HepG2 (cell line): ENCODE results near the gene EEF1AKMT4. TPM values are rescaled to one million over a fixed set of nuclear protein-coding genes. Genes with fewer than 3 reads are reported as not detected.

Experiments used
- ATAC-seq: fragments of 200-7000 bp; cut with Tn5 transposase; 3 replicates; pipeline ENCODE4 v1.9.1; 2020; ENCODE audit warnings: mild to moderate bottlenecking, moderate library complexity
- BruUV-seq: library from RNA; stranded (reverse); fragments of 400-500 nt; replicated peaks from 2 replicates; lab custom pipeline; 2021; lab: Mats Ljungman, UMichigan
- CTCF ChIA-PET: fragments of 300-600 bp; formaldehyde crosslinking; extraction: SDS; loops from one replicate; lab custom pipeline; 2021; ENCODE audit warnings: low total read pairs, inconsistent platforms, low intra/inter-chr PET ratio; lab: Yijun Ruan, JAX
- POLR2A ChIA-PET: fragments of 350-600 bp; sonication (Branson Sonifier 250); formaldehyde crosslinking; loops from one replicate; lab custom pipeline; 2020; ENCODE audit warnings: antibody characterized with exemption, inconsistent platforms; lab: Yijun Ruan, JAX
- DNase-seq: peaks from one replicate; pipeline ENCODE4 v3.0.0-alpha.2; 2015; ENCODE audit warnings: low spot score
- FAIRE-seq: peaks from 3 replicates; lab custom pipeline; 2011; peaks lifted over from hg19 to GRCh38; lab: Jason Lieb, UNC
- H2AFZ ChIP-seq: one replicate; pipeline ENCODE4 v1.6.1; 2011; ENCODE audit warnings: low read length, inconsistent platforms
- H3K27ac ChIP-seq: fragments of 300-600 bp; 3 replicates; pipeline ENCODE4 v1.8.0; 2011; ENCODE audit warnings: mixed run types, mild to moderate bottlenecking, mixed read lengths, low read length, inconsistent platforms; ENCODE audit not compliant: insufficient read depth; ENCODE audit errors: extremely low read length
- H3K27me3 ChIP-seq, 2 experiments: fragments of 200-600 bp in 1 of 2; 2 replicates in 1 of 2; 3 replicates in 1 of 2; pipeline versions ENCODE4 v1.6.0 to v1.8.0; 2011; ENCODE audit warnings: low read length in 2 of 2, mild to moderate bottlenecking in 2 of 2, moderate library complexity in 2 of 2, inconsistent platforms in 1 of 2; ENCODE audit not compliant: insufficient read depth in 2 of 2, control insufficient read depth in 1 of 2
- H3K36me3 ChIP-seq, 2 experiments: fragments of 200-600 bp in 1 of 2; replicated peaks in 1 of 2; 2 replicates in 1 of 2; 3 replicates in 1 of 2; pipeline versions ENCODE4 v1.5.1 to v1.8.0; 2011; ENCODE audit warnings: low read length in 2 of 2, inconsistent platforms in 1 of 2; ENCODE audit not compliant: insufficient read depth in 2 of 2, control insufficient read depth in 1 of 2
- H3K4me1 ChIP-seq: 2 replicates; pipeline ENCODE4 v1.5.1; 2012; ENCODE audit warnings: low read length, inconsistent platforms; ENCODE audit not compliant: insufficient read depth
- H3K4me2 ChIP-seq: 2 replicates; pipeline ENCODE4 v1.6.0; 2011; ENCODE audit warnings: low read depth, low read length, inconsistent platforms
- H3K4me3 ChIP-seq, 3 experiments: fragments of 200-600 bp in 1 of 3; sonication (generic), shearing (Covaris generic) in 1 of 3; replicated peaks in 1 of 3; 2 replicates each; pipeline ENCODE4 v1.5.1; 2011 to 2016; ENCODE audit warnings: low read length in 3 of 3, inconsistent platforms in 2 of 3, low read depth in 2 of 3, mild to moderate bottlenecking in 2 of 3, control low read depth in 1 of 3, mixed read lengths in 1 of 3; ENCODE audit not compliant: insufficient read depth in 1 of 3
- H3K79me2 ChIP-seq: one replicate; pipeline ENCODE4 v1.6.1; 2011; ENCODE audit warnings: low read length, inconsistent platforms; ENCODE audit not compliant: insufficient read depth
- H3K9ac ChIP-seq: 2 replicates; pipeline ENCODE4 v1.6.0; 2011; ENCODE audit warnings: mild to moderate bottlenecking, low read depth, low read length, inconsistent platforms; ENCODE audit not compliant: insufficient read depth
- H3K9me3 ChIP-seq: 2 replicates; pipeline ENCODE4 v1.5.1; 2012; ENCODE audit warnings: mild to moderate bottlenecking, low read length
- H4K20me1 ChIP-seq: 2 replicates; pipeline ENCODE4 v1.6.0; 2011; ENCODE audit warnings: inconsistent platforms, mild to moderate bottlenecking, low read length, moderate library complexity; ENCODE audit not compliant: insufficient read depth
- GMEB1 ChIP-seq: sonication (generic); formaldehyde crosslinking; IDR thresholded peaks from 2 replicates; pipeline ENCODE4 v1.5.1; 2020; ENCODE audit warnings: missing genetic modification reagents, mild to moderate bottlenecking, borderline replicate concordance
- TEAD3 ChIP-seq: optimal IDR thresholded peaks from 2 replicates; pipeline ENCODE3; 2016; ENCODE audit warnings: borderline replicate concordance
- TRIM22 ChIP-seq: fragments of 450-650 bp; IDR thresholded peaks from 2 replicates; pipeline ENCODE4 v1.6.1; 2017
- ZFP1 ChIP-seq: IDR thresholded peaks from 2 replicates; pipeline ENCODE4 v1.6.1; 2016
- ZNF12 ChIP-seq: sonication (generic); formaldehyde crosslinking; IDR thresholded peaks from 2 replicates; pipeline ENCODE4 v1.5.0; 2020; ENCODE audit warnings: missing genetic modification reagents
- ZNF331 ChIP-seq: sonication (generic); formaldehyde crosslinking; IDR thresholded peaks from 2 replicates; pipeline ENCODE4 v1.4.0; 2020; ENCODE audit warnings: missing genetic modification reagents
- ZNF501 ChIP-seq: sonication (generic); formaldehyde crosslinking; IDR thresholded peaks from 2 replicates; pipeline ENCODE4 v1.5.1; 2020; ENCODE audit warnings: mild to moderate bottlenecking, moderate library complexity, missing genetic modification reagents
- ZNF605 ChIP-seq: sonication (generic); formaldehyde crosslinking; IDR thresholded peaks from 2 replicates; pipeline ENCODE4 v1.8.0; 2022; ENCODE audit warnings: mild to moderate bottlenecking, missing genetic modification reagents
- WGBS: methylation state at CpG from one replicate; pipeline ENCODE4 v1.1.6; 2017; ENCODE audit warnings: low lambda C conversion rate; 5-methylcytosine and 5-hydroxymethylcytosine counted together
- in situ Hi-C: cut with HindIII; loops from 2 replicates; pipeline ENCODE4 v1.10.0; 2017; ENCODE audit warnings: low pct_unique_long_range_greater_than_20kb; ENCODE audit not compliant: extremely low pct_ligation_motif_present
- intact Hi-C: fragments of 100-400 bp; cut with micrococcal nuclease; formaldehyde crosslinking; loops from one replicate; pipeline ENCODE4 v1.10.0; 2022; ENCODE audit not compliant: unreplicated experiment
- polyA plus RNA-seq, 8 experiments: library from polyadenylated mRNA; depleted of rRNA in 3 of 8; stranded (reverse) in 7 of 8; unstranded in 1 of 8; fragments of >200 nt; fragmentation: Illumina TruSeq in 4 of 8; extraction: Trizol in 4 of 8; gene quantifications; 2 replicates each; pipeline versions ENCODE4 v1.2.1 to v1.2.3, GENCODE V29; 2011 to 2016; ENCODE audit warnings: low read depth in 4 of 8, missing spikeins in 1 of 8, mixed read lengths in 1 of 8; ENCODE audit not compliant: insufficient read depth in 1 of 8
- total RNA-seq, 5 experiments: library from RNA; depleted of rRNA; stranded (reverse); fragments of >200 nt; fragmentation: Illumina TruSeq; extraction: Trizol; gene quantifications; 2 replicates each; pipeline ENCODE4 v1.2.3, GENCODE V29; 2016; ENCODE audit warnings: low read depth in 1 of 5
- TF ChIP-seq, protein P1 (sequence below): sonication (generic); formaldehyde crosslinking; IDR thresholded peaks from 2 replicates; pipeline ENCODE4 v1.9.0; 2021; ENCODE audit warnings: missing genetic modification reagents, mild to moderate bottlenecking, borderline replicate concordance
- TF ChIP-seq, protein P2 (sequence below): sonication (generic); formaldehyde crosslinking; IDR thresholded peaks from 2 replicates; pipeline ENCODE4 v1.4.0; 2020; ENCODE audit warnings: mild to moderate bottlenecking, missing genetic modification reagents
- TF ChIP-seq, protein P3 (sequence below): sonication (generic); formaldehyde crosslinking; IDR thresholded peaks from 2 replicates; pipeline ENCODE4 v1.5.0; 2020; ENCODE audit warnings: mild to moderate bottlenecking, missing genetic modification reagents

Gene EEF1AKMT4
- total and polyA plus RNA-seq, 2 of the 13 experiments (the other 11 are each of a cell fraction or from before 2014, with no cell fraction given), result 13.1 to 15.8 TPM

- TF ChIP-seq ZNF605 (CRISPR knock-in tag), result 0 out of 2 replicates have a peak, but pooled peaks have one; percentile 40
These were observed 42.4 kb downstream of the EEF1AKMT4 start (continued) for GRCh38 chr3:184291738-184292445.

- FAIRE-seq (no peak), DNase-seq (no peak), ATAC-seq (no peak)
- ChIA-PET CTCF (no interaction called here), POLR2A (no interaction called here)
- Histone ChIP-seq H3K79me2 (peaks cover 17% of the 10 kb centered on the region), H3K27ac (no peak overlapping the region), H2AFZ (no peak overlapping the region), H3K4me1 (peaks cover 64% of the 10 kb centered on the region), H3K4me2 (no peak overlapping the region), H3K4me3 (no peak overlapping the region), H3K9ac (no peak overlapping the region), H4K20me1 (no peaks in the 10 kb centered on the region), H3K36me3 (peaks cover 2 to 5% of the 10 kb centered on the region in 2 experiments; a peak in 1 of 5 replicates), H3K27me3 (peaks cover 0 to 2% of the 10 kb centered on the region in 2 experiments; a peak in 2 of 5 replicates), H3K9me3 (no peaks in the 10 kb centered on the region)
- TF ChIP-seq ZFP1 (CRISPR knock-in tag), result no peak
- no peak for TF ChIP-seq TEAD3
- TF ChIP-seq ZNF331 (CRISPR knock-in tag), result no peak
- no peak for TF ChIP-seq ZNF501
- no peak for TF ChIP-seq GMEB1 (CRISPR knock-in tag)
- TF ChIP-seq, protein P1, sequence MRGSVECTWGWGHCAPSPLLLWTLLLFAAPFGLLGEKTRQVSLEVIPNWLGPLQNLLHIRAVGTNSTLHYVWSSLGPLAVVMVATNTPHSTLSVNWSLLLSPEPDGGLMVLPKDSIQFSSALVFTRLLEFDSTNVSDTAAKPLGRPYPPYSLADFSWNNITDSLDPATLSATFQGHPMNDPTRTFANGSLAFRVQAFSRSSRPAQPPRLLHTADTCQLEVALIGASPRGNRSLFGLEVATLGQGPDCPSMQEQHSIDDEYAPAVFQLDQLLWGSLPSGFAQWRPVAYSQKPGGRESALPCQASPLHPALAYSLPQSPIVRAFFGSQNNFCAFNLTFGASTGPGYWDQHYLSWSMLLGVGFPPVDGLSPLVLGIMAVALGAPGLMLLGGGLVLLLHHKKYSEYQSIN (CRISPR knock-in tag), result no peak
- TF ChIP-seq, protein P2, sequence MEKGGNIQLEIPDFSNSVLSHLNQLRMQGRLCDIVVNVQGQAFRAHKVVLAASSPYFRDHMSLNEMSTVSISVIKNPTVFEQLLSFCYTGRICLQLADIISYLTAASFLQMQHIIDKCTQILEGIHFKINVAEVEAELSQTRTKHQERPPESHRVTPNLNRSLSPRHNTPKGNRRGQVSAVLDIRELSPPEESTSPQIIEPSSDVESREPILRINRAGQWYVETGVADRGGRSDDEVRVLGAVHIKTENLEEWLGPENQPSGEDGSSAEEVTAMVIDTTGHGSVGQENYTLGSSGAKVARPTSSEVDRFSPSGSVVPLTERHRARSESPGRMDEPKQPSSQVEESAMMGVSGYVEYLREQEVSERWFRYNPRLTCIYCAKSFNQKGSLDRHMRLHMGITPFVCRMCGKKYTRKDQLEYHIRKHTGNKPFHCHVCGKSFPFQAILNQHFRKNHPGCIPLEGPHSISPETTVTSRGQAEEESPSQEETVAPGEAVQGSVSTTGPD (CRISPR knock-in tag), result no peak
- no peak for TF ChIP-seq TRIM22
- TF ChIP-seq, protein P3, sequence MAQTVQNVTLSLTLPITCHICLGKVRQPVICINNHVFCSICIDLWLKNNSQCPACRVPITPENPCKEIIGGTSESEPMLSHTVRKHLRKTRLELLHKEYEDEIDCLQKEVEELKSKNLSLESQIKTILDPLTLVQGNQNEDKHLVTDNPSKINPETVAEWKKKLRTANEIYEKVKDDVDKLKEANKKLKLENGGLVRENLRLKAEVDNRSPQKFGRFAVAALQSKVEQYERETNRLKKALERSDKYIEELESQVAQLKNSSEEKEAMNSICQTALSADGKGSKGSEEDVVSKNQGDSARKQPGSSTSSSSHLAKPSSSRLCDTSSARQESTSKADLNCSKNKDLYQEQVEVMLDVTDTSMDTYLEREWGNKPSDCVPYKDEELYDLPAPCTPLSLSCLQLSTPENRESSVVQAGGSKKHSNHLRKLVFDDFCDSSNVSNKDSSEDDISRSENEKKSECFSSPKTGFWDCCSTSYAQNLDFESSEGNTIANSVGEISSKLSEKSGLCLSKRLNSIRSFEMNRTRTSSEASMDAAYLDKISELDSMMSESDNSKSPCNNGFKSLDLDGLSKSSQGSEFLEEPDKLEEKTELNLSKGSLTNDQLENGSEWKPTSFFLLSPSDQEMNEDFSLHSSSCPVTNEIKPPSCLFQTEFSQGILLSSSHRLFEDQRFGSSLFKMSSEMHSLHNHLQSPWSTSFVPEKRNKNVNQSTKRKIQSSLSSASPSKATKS (CRISPR knock-in tag), result no peak
- no peak for TF ChIP-seq ZNF12 (CRISPR knock-in tag)
- in situ Hi-C loops, result no loop called here
- 8% methylated on average over 3 of the region's 3 CpGs for WGBS
- BruUV-seq, result no TSS peak
- intact Hi-C loops, result no loop called here
These were observed 46.3 kb downstream of the EEF1AKMT4 start for GRCh38 chr3:184295771-184296170.
